ENCODE measurements around the gene NUBP2. TPM values are rescaled to one million over a fixed set of nuclear protein-coding genes. Genes with fewer than 3 reads are reported as not detected.
A peak's percentile ranks its signal among the peaks of the same experiment; 100 is the strongest.

NUBP2 gene
- total and polyA plus RNA-seq, 12 donors: 24.1 to 74.1 (median 29.4) TPM

DNA sequence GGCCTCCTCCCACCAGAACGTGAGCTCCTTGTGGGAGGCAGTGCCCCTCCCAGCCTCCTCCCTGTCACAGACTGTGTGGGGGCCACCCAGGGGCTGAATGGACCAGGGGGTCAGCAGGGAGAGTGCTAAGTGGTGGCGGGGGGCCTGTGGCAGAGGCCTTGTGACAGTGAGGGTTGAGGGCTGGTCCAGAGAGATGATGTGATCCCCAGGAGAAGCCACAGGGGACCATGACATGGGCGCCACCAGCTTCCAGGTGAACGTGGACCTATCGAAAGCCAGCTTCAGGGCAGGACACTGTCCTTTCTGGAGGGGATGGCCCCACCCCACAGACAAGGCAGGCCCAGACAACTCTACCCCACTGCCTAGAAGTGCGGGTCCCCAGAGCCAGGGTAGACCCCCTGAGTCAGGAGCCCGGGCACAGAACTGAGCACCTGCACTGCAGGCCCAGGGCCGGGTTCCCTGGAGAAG is 3.5 kb upstream of the NUBP2 start:
- DNase-seq: peak in 1 of 2 donors; percentile 13
- intact Hi-C loops (cut with DNase I): loop anchor here in 1 of 10 donors (5.0 kb wide), 1 partner anchor 158 kb away; no protein-coding TSS in a partner anchor
- Histone ChIP-seq H3K4me1 (peaks cover 19 to 50% (median 38%) of the 10 kb centered on the region in 9 donors), H3K27ac (peak overlapping the region in 1 of 10 donors; percentile 7), H3K4me3 (no peak overlapping the region), H3K9me3 (no peaks in the 10 kb centered on the region), H3K27me3 (no peaks in the 10 kb centered on the region), H3K36me3 (peaks cover 0 to 63% (median 15%) of the 10 kb centered on the region in 9 donors)
- TF ChIP-seq CTCF (IDR thresholded peaks at IDR 0.05): no peak
- WGBS, 2 donors: 81 to 82% methylated on average over 8 of the region's 8 CpGs
- ATAC-seq: no peak

DNA sequence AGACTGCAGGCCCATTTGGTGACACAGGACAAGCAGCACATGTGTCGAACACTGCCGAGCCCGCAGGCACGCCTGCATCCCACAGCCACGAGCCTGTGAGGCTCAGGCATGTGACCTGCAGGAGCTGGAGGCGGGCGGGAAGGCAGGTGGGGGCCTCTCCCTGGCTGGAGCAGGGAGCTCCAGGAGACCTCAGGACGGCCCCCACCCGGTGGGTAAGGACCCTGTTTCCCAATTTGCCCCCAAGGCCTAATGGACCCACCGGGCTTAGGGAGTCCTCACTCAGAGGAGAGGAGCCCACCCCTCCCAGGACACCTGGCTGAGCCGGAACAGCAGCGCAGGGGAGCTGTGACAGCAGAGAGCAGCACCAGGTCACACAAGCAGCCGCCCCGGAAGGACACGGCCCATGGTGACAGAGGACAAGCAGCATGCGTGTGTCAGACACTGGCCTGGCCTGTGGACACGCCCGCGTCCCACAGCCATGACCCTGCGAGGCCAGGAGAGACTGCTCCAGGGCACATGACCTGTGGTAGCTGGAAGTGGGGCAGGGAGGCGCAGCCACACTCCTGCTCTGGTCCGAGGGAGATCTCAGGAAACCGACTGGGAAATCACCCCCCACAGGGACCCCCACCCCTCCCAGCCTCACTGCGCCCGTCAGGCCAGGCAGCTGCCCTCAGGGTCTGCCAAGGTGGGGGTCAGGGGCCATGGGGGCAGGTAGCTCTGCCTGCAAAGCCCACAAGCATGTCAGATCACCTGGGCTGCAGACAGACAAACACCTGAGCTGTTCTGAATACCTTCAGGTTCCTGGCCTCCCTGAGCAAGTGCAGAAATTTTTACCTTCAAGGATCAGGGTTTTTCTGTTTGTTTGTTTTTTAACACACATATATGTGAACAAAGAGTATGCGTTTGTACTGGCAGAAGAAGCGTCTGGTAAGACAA is 2.8 kb upstream of the NUBP2 start:
- H3K27ac ChIP-seq: no peak overlapping the region
- intact Hi-C loops (cut with DNase I): loop anchor here in 1 of 10 donors (5.0 kb wide), 1 partner anchor 157 kb away; no protein-coding TSS in a partner anchor

DNA sequence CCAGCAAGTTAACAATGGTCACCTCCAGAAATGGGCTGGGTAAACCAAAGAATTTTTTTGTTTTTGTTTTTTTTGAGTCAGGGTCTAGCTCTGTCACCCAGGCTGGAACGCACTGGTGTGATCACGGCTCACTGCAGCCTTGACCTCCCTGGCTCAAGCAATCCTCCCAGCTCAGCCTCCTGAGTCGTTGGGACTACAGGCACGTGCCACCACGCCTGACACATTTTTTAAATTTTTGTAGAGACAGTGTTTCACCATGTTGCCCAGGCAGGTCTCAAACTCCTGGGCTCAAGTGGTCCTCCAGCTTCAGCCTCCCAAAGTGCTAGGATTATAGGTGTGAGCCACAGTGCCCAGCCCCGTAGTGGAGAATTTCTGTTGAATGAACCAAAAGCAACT is 2.1 kb upstream of the NUBP2 start:
- intact Hi-C loops (cut with DNase I): no loop called here
- Histone ChIP-seq H3K4me1 (peaks cover 16 to 54% (median 34%) of the 10 kb centered on the region in 9 donors), H3K27ac (no peak overlapping the region), H3K36me3 (peaks cover 0 to 63% (median 15%) of the 10 kb centered on the region in 9 donors), H3K27me3 (no peaks in the 10 kb centered on the region), H3K4me3 (peak overlapping the region in 1 of 10 donors; percentile 93), H3K9me3 (no peaks in the 10 kb centered on the region)
- WGBS, 2 donors: 71 to 75% methylated on average over 6 of the region's 6 CpGs
- ATAC-seq (no peak), DNase-seq (no peak)
- no peak for TF ChIP-seq CTCF (IDR thresholded peaks at IDR 0.05)

More for the DNA sequence above, 2.8 kb upstream of the NUBP2 start:
- no peak for TF ChIP-seq CTCF (IDR thresholded peaks at IDR 0.05)
- DNase-seq (peak in 1 of 2 donors; percentile 21), ATAC-seq (no peak)
- Histone ChIP-seq H3K36me3 (peaks cover 0 to 62% (median 15%) of the 10 kb centered on the region in 9 donors), H3K27me3 (no peaks in the 10 kb centered on the region), H3K4me3 (no peak overlapping the region), H3K4me1 (peaks cover 16 to 50% (median 34%) of the 10 kb centered on the region in 9 donors), H3K9me3 (no peaks in the 10 kb centered on the region)
- 82% methylated on average over 27 of the region's 27 CpGs for WGBS, 2 donors

DNA sequence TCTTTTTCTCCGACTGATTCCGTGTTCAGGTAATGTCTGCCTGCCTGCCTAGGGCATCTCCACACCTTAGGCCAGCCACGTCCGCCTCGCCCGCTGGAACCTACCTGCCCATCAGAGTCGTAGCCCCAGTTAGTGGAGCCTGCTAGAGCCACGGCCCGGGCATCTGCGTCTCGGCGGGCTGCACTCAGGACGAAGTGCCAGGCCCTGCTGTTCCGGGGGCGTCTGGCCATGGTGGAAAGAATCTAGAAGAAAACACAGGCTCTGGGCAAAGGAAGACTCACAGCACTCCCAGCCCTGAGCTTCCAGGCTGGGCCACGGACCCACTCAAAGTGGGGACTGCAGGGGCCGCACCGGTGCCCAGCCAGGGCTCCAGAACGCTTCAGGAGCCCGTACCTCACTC is 1.5 kb upstream of the NUBP2 start:
- DNase-seq (peak in 1 of 2 donors; percentile 17), ATAC-seq (no peak)
- H3K27me3 ChIP-seq: no peaks in the 10 kb centered on the region
- peaks cover 16 to 59% (median 34%) of the 10 kb centered on the region in 9 donors for H3K4me1 ChIP-seq
- H3K9me3 ChIP-seq: no peaks in the 10 kb centered on the region
- peaks cover 0 to 63% (median 15%) of the 10 kb centered on the region in 9 donors for H3K36me3 ChIP-seq
- 68 to 69% methylated on average over 20 of the region's 20 CpGs for WGBS, 2 donors
- peak overlapping the region; percentile 43 to 96 (median 88) for H3K4me3 ChIP-seq
- intact Hi-C loops (cut with DNase I): no loop called here
- peak overlapping the region in 8 of 10 donors; percentile 52 to 92 (median 88) for H3K27ac ChIP-seq
- TF ChIP-seq CTCF (IDR thresholded peaks at IDR 0.05): no peak
